22Rv1 (cell line): Measurements from ENCODE around the gene TMEM145.

ENCODE experiments used
- CTCF ChIP-seq: fragments of 450-650 bp; IDR thresholded peaks from 2 replicates; pipeline ENCODE4 v1.5.1; 2017; ENCODE audit warnings: mild to moderate bottlenecking
- ZFX ChIP-seq: fragments of 450-650 bp; IDR thresholded peaks from 2 replicates; pipeline ENCODE4 v1.6.1; 2017; ENCODE audit warnings: antibody characterized with exemption, borderline replicate concordance

GRCh38 chr19:42327381-42327780 is 14.3 kb downstream of the TMEM145 start:
- no peak for TF ChIP-seq CTCF
- TF ChIP-seq ZFX: no peak
